DOHH2 (cell line): ENCODE data around the gene ZNF300.

Source experiments
- CTCF ChIP-seq: fragments of 200-600 bp; sonication (generic); IDR thresholded peaks from one replicate; pipeline ENCODE4 v1.5.1; 2014; ENCODE audit warnings: antibody characterized with exemption, mild to moderate bottlenecking, low read depth, low read length; ENCODE audit not compliant: poor library complexity, severe bottlenecking
- EZH2phosphoT487 ChIP-seq: fragments of 200-600 bp; sonication (generic); IDR thresholded peaks from 2 replicates; pipeline ENCODE4 v1.6.1; 2017; ENCODE audit warnings: borderline replicate concordance, mild to moderate bottlenecking, antibody characterized with exemption, low read length, moderate library complexity, mixed read lengths

- TF ChIP-seq CTCF = no peak
- no peak for TF ChIP-seq EZH2phosphoT487
These were observed 13.8 kb upstream of the ZNF300 start for GRCh38 chr5:150918613-150919012.
